Activated T-cell treated with anti-CD3 and anti-CD28 coated beads, Interleukin-2, amount 50 U/mL, for 4 hours (primary cell): ENCODE measurements around the gene SYT13. TPM values are rescaled to one million over a fixed set of nuclear protein-coding genes. Genes with fewer than 3 reads are reported as not detected.
"Not testable (repeated sequence)": the region's sequence is repeated elsewhere in the genome, so short reads cannot be mapped to it uniquely, and the experiment has no call there.

Experiments
- ATAC-seq, 2 donors: fragments of 200-7000 bp; cut with Tn5 transposase; one replicate each; pipeline ENCODE4 v1.10.0; 2021
- DNase-seq: peaks from one replicate; pipeline ENCODE4 v3.0.0-alpha.2; 2020
- H3K27me3 Mint-ChIP-seq: one replicate; pipeline ENCODE4 v1.8.0; 2021; ENCODE audit warnings: low read depth, mixed read lengths
- H3K36me3 Mint-ChIP-seq: one replicate; pipeline ENCODE4 v1.8.0; 2022; ENCODE audit warnings: mixed read lengths; ENCODE audit not compliant: insufficient read depth
- H3K4me1 Mint-ChIP-seq: one replicate; pipeline ENCODE4 v1.8.0; 2021; ENCODE audit warnings: low read depth, mixed read lengths
- H3K4me3 Mint-ChIP-seq: one replicate; pipeline ENCODE4 v1.8.0; 2021; ENCODE audit warnings: mild to moderate bottlenecking, moderate library complexity, mixed read lengths
- H3K9me3 Mint-ChIP-seq: one replicate; pipeline ENCODE4 v1.8.0; 2021; ENCODE audit warnings: mixed read lengths
- total RNA-seq, 3 donors: library from RNA; stranded (reverse); gene quantifications; one replicate each; pipeline ENCODE4 v1.2.1, GENCODE V29; 2021

The SYT13 gene
- total RNA-seq, 3 donors from 2014 or later = 0.05 TPM; not detected in 2

- Mint-ChIP-seq H3K4me1 (no peaks in the 10 kb centered on the region), H3K36me3 (no peaks in the 10 kb centered on the region), H3K4me3 (no peak overlapping the region), H3K27me3 (peaks cover 13% of the 10 kb centered on the region), H3K9me3 (no peaks in the 10 kb centered on the region)
- DNase-seq (no peak), ATAC-seq (no peak)
These were observed 32.5 kb downstream of the SYT13 start for GRCh38 chr11:45253640-45254039.

GRCh38 chr11:45252877-45253276, 33.3 kb downstream of the SYT13 start:
- Mint-ChIP-seq H3K4me3 (no peak overlapping the region), H3K9me3 (no peaks in the 10 kb centered on the region), H3K27me3 (peaks cover 13% of the 10 kb centered on the region), H3K4me1 (no peaks in the 10 kb centered on the region), H3K36me3 (no peaks in the 10 kb centered on the region)
- ATAC-seq (no peak), DNase-seq (no peak)

GRCh38 chr11:45252134-45252856, 33.8 kb downstream of the SYT13 start:
- Mint-ChIP-seq H3K36me3 (no peaks in the 10 kb centered on the region), H3K9me3 (no peaks in the 10 kb centered on the region)
- peak in 1 of 2 donors; percentile 48 for ATAC-seq

GRCh38 chr11:45250035-45250718, 36.0 kb downstream of the SYT13 start:
- Mint-ChIP-seq H3K27me3 (peaks cover 10% of the 10 kb centered on the region), H3K4me1 (no peaks in the 10 kb centered on the region), H3K4me3 (no peak overlapping the region), H3K9me3 (no peaks in the 10 kb centered on the region), H3K36me3 (no peaks in the 10 kb centered on the region)
- ATAC-seq (no peak), DNase-seq (no peak)

More at GRCh38 chr11:45252134-45252856, 33.8 kb downstream of the SYT13 start:
- peak; percentile 8 for DNase-seq
- Mint-ChIP-seq H3K4me1 (no peaks in the 10 kb centered on the region), H3K27me3 (peaks cover 13% of the 10 kb centered on the region), H3K4me3 (no peak overlapping the region)

- H3K9me3 Mint-ChIP-seq, H3K27me3 Mint-ChIP-seq, DNase-seq, H3K4me3 Mint-ChIP-seq, ATAC-seq, H3K4me1 Mint-ChIP-seq, H3K36me3 Mint-ChIP-seq: not testable (repeated sequence)
These were observed 36.8 kb downstream of the SYT13 start for GRCh38 chr11:45249372-45249771.

- Mint-ChIP-seq H3K4me3 (no peak overlapping the region), H3K27me3 (peaks cover 10% of the 10 kb centered on the region), H3K4me1 (no peaks in the 10 kb centered on the region), H3K36me3 (no peaks in the 10 kb centered on the region), H3K9me3 (no peaks in the 10 kb centered on the region)
- ATAC-seq = no peak
- DNase-seq = no peak
These were observed 37.6 kb downstream of the SYT13 start for GRCh38 chr11:45248501-45249011.

- Mint-ChIP-seq H3K36me3 (no peaks in the 10 kb centered on the region), H3K4me3 (no peak overlapping the region), H3K27me3 (peaks cover 10% of the 10 kb centered on the region), H3K4me1 (no peaks in the 10 kb centered on the region), H3K9me3 (no peaks in the 10 kb centered on the region)
- DNase-seq (no peak), ATAC-seq (no peak)
These were observed 38.7 kb downstream of the SYT13 start for GRCh38 chr11:45247433-45247832.

- Mint-ChIP-seq H3K36me3 (no peaks in the 10 kb centered on the region), H3K4me1 (no peaks in the 10 kb centered on the region), H3K4me3 (no peak overlapping the region), H3K9me3 (no peaks in the 10 kb centered on the region), H3K27me3 (peaks cover 10% of the 10 kb centered on the region)
- DNase-seq = no peak
- no peak for ATAC-seq
These were observed 39.9 kb downstream of the SYT13 start for GRCh38 chr11:45246241-45246640.

GRCh38 chr11:45245218-45246045, 40.7 kb downstream of the SYT13 start:
- Mint-ChIP-seq H3K9me3 (no peaks in the 10 kb centered on the region), H3K4me3 (no peak overlapping the region), H3K27me3 (peaks cover 6% of the 10 kb centered on the region), H3K4me1 (no peaks in the 10 kb centered on the region), H3K36me3 (no peaks in the 10 kb centered on the region)
- ATAC-seq (no peak), DNase-seq (no peak)

- no peak for DNase-seq
- H3K4me1 Mint-ChIP-seq = no peaks in the 10 kb centered on the region
- H3K9me3 Mint-ChIP-seq = peaks cover 6% of the 10 kb centered on the region
- no peak for ATAC-seq
- no peak overlapping the region for H3K4me3 Mint-ChIP-seq
- H3K27me3 Mint-ChIP-seq = peaks cover 13% of the 10 kb centered on the region
- H3K36me3 Mint-ChIP-seq = no peaks in the 10 kb centered on the region
These were observed 42.2 kb downstream of the SYT13 start for GRCh38 chr11:45243967-45244366.

- H3K9me3 Mint-ChIP-seq = peaks cover 6% of the 10 kb centered on the region
- H3K4me3 Mint-ChIP-seq = no peak overlapping the region
- H3K36me3 Mint-ChIP-seq = no peaks in the 10 kb centered on the region
- no peaks in the 10 kb centered on the region for H3K4me1 Mint-ChIP-seq
- ATAC-seq = no peak
- H3K27me3 Mint-ChIP-seq = peaks cover 25% of the 10 kb centered on the region
- DNase-seq = no peak
These were observed 46.4 kb downstream of the SYT13 start for GRCh38 chr11:45239733-45240132.

- ATAC-seq (no peak), DNase-seq (no peak)
- H3K27me3 Mint-ChIP-seq = peaks cover 25% of the 10 kb centered on the region
- H3K9me3 Mint-ChIP-seq = peaks cover 6% of the 10 kb centered on the region
- H3K4me1 Mint-ChIP-seq = no peaks in the 10 kb centered on the region
- H3K4me3 Mint-ChIP-seq = no peak overlapping the region
- H3K36me3 Mint-ChIP-seq = no peaks in the 10 kb centered on the region
These were observed 47.4 kb downstream of the SYT13 start for GRCh38 chr11:45238724-45239123.

- H3K27me3 Mint-ChIP-seq = peaks cover 25% of the 10 kb centered on the region
- peaks cover 6% of the 10 kb centered on the region for H3K9me3 Mint-ChIP-seq
These were observed 48.3 kb downstream of the SYT13 start for GRCh38 chr11:45237711-45238315.

More at GRCh38 chr11:45237711-45238315, 48.3 kb downstream of the SYT13 start:
- no peaks in the 10 kb centered on the region for H3K4me1 Mint-ChIP-seq
- no peak overlapping the region for H3K4me3 Mint-ChIP-seq
- DNase-seq (no peak), ATAC-seq (no peak)
- H3K36me3 Mint-ChIP-seq = no peaks in the 10 kb centered on the region
